ENCODE measurements around the gene UBE2A. TPM values are rescaled to one million over a fixed set of nuclear protein-coding genes. Genes with fewer than 3 reads are reported as not detected.

Gene UBE2A
- total RNA-seq, 1 donor: 50.5 TPM

DNA sequence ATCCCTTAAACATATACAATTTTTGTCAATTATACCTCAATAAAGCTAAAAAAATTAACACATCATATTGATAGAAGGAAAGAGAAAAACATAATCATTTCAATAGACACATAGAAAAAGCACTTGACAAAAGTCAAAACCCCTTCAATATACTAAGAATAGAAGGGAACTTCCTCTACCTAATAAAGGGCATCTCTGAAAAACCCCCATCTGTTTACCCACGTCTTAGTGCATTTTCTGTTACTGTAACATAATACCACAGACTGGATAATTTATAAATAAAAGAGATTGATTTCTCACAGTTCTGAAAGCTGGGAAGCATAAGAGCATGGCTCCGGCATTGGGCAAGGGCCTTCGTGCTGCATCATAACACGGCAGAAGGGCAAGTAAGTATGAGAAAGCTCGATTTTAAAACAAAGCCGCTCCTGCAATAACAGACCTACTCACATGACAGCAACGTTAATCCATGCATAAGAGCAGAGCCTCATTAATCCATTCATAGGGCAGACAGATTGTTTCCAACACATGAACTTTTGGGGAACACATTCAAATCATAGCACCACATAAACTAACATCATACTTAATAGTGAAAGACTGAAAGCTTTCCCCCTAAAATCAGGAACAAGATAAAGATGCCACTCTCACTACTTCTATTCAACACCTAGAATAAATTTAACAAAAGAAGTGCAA, 24.9 kb upstream of the UBE2A start:
- TF ChIP-seq, protein P1, sequence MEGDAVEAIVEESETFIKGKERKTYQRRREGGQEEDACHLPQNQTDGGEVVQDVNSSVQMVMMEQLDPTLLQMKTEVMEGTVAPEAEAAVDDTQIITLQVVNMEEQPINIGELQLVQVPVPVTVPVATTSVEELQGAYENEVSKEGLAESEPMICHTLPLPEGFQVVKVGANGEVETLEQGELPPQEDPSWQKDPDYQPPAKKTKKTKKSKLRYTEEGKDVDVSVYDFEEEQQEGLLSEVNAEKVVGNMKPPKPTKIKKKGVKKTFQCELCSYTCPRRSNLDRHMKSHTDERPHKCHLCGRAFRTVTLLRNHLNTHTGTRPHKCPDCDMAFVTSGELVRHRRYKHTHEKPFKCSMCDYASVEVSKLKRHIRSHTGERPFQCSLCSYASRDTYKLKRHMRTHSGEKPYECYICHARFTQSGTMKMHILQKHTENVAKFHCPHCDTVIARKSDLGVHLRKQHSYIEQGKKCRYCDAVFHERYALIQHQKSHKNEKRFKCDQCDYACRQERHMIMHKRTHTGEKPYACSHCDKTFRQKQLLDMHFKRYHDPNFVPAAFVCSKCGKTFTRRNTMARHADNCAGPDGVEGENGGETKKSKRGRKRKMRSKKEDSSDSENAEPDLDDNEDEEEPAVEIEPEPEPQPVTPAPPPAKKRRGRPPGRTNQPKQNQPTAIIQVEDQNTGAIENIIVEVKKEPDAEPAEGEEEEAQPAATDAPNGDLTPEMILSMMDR (IDR thresholded peaks at IDR 0.05; ENCODE audit: insufficient read depth, low read length): no peak
- DNase-seq (ENCODE audit: low read depth): no peak
- H3K4me3 ChIP-seq (ENCODE audit: low read depth, low read length): no peak overlapping the region

DNA sequence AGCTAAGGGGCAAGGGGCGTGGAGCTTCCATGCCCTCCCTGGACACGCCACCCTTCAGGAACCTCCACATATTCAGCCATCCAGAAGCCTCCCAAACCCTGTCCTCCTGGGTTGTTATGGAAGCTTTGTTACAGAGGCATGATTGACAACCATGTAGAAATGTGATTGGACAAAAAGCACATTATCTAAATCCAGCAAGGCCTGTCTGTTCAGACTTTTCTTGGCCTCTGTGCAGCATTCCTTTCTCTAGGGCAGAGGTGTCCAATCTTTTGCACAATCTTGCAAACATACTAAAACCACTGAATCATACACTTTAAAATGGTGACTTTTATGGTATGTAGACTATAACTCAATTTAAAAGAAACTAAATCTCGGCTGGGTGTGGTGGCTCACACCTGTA, 21.9 kb upstream of the UBE2A start:
- DNase-seq (ENCODE audit: low read depth): peak; percentile 57
- H3K4me3 ChIP-seq (ENCODE audit: low read depth, low read length): no peak overlapping the region
- TF ChIP-seq, protein P1 (IDR thresholded peaks at IDR 0.05; ENCODE audit: insufficient read depth, low read length): no peak

DNA sequence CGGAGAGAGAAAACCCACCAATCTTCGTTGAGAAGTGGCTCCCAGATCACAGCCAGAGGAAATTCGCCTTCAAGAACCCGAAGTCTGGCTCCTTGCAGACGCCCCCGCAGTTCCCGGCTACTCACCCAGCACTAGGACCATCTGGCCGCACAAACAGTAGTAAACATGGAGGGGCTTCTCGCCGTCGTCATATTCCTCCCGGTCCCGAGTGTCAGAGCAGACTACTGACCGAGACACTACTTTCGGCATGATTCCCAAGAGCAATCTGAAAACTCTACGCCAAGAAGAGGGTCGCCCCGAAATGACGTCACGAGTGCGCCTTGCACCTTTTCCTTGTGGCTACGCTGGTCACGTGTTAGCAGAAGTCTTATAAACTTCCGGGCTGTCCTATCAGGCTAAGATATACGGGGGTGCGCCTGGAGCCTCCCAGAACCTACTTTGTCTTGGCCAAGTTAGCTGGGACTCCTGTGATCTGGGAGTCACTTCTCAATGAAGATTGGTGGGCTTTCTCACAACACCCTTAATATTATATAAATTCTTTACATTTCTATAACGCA, 9.2 kb upstream of the UBE2A start, which contains the start of gene STEEP1:
Gene STEEP1, minus strand, starts transcription at position 303 of the 557 bp plus-strand sequence. Its CDS starts 54 bp downstream, at position 249.
- TF ChIP-seq, protein P1 (IDR thresholded peaks at IDR 0.05; ENCODE audit: insufficient read depth, low read length): no peak
- DNase-seq (ENCODE audit: low read depth): peak; percentile 93
- peak within 1 kb of the TSS; percentile 75 for H3K4me3 ChIP-seq (ENCODE audit: low read depth, low read length)

DNA sequence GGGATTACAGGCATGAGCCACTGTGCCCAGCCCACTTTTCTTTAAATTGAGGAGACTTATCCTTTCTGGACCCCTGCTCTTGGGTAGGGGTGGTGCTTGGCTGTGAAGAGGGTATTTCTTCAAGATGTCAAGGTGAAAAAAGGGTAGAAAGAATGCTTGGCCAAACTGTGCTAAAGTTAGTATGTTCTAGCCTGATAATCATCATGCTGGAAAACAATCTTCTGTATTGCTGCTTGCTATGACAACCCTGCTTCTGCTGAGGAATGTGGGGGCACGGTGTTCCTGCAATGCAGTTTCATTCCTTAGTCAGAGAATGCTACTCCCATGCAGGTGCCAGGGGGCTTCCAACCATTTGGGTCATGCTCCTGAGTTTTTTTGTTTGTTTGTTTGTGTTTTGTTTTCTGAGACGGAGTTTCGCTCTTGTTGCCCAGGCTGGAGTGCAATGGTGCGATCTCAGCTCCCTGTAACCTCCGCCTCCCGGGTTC, 4.0 kb upstream of the UBE2A start:
- DNase-seq (ENCODE audit: low read depth): no peak
- TF ChIP-seq, protein P1 (IDR thresholded peaks at IDR 0.05; ENCODE audit: insufficient read depth, low read length): no peak
- no peak overlapping the region for H3K4me3 ChIP-seq (ENCODE audit: low read depth, low read length)

DNA sequence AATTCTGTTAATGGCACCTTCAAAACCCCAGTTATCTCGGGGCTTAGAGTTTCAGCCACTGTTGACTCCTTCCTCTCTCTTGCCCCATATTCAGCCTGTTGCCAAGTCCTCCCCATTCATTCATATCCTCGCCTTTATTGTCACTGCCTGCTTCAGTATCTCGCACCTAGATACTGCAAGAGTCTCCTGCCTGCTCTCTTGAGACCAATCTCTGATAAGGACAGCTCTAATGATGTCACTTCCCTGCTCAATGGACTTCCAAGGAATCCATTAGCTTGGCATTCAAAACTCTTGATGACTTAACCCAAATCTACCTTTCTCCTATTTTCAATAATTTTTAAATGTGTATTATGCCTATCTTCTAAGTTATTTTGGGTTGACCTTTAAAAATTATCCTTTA, 1.1 kb upstream of the UBE2A start:
- H3K4me3 ChIP-seq (ENCODE audit: low read depth, low read length): peak overlapping the region; percentile 72
- TF ChIP-seq, protein P1 (IDR thresholded peaks at IDR 0.05; ENCODE audit: insufficient read depth, low read length): no peak

DNA sequence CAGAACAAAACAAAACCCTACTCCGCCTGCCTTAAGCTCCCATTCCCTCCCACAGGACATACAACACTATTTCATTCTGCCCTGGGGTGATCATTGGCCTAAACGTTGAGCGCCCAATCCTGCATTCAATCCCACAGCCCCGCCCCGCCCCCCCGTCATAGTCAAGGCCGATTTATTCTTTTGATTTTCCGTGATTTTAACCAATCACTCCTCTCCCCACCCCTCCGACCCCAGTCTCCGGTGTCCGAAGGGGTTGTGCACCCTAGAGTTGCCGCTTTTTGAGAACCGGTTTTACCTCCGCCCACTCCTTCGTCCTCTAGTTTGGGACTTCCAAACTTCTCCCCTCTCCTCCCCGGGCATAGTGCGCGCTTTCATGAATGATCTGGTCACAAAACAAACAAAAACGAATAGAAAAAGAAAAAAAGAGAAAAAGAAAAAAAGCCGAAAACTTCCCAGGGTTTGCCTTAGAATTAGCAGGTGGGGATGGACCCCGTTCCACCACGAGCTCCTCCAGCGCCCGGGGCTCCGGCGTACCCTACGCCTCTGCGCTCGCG, 446 bp upstream of the UBE2A start:
- TF ChIP-seq, protein P1 (IDR thresholded peaks at IDR 0.05; ENCODE audit: insufficient read depth, low read length): no peak
- peak; percentile 55 for DNase-seq (ENCODE audit: low read depth)
- H3K4me3 ChIP-seq (ENCODE audit: low read depth, low read length): peak overlapping the region; percentile 72

More for the DNA sequence above, 1.1 kb upstream of the UBE2A start:
- no peak for DNase-seq (ENCODE audit: low read depth)

Measured in fibroblast of the aortic adventitia (primary cell).